Right lobe of liver (tissue), 6 donors: ENCODE data around the gene OR5AU1. TPM values are rescaled to one million over a fixed set of nuclear protein-coding genes. Genes with fewer than 3 reads are reported as not detected.

Experiments
- ATAC-seq, 4 donors: fragments of 200-7000 bp; cut with Tn5 transposase; one replicate each; pipeline ENCODE4 v1.9.1; 2020; ENCODE audit warnings: mild to moderate bottlenecking in 4 of 4, moderate library complexity in 4 of 4
- DNase-seq, 3 donors: peaks; one replicate each; pipeline ENCODE4 v3.0.0-alpha.2; 2020
- H3K27ac ChIP-seq, 3 donors: fragments of 200-600 bp; one replicate each; pipeline ENCODE4 v1.8.0; 2022
- H3K27me3 ChIP-seq, 2 donors: fragments of 200-600 bp; one replicate each; pipeline ENCODE4 v1.8.0; 2022
- H3K36me3 ChIP-seq, 4 donors: fragments of 200-600 bp; sonication (generic) in 1 of 4; one replicate each; pipeline versions ENCODE4 v1.5.1 to v1.8.0; 2017 to 2022; ENCODE audit warnings: control low read depth in 1 of 4
- H3K4me1 ChIP-seq, 4 donors: fragments of 200-600 bp; sonication (generic) in 1 of 4; one replicate each; pipeline versions ENCODE4 v1.5.1 to v1.8.0; 2017 to 2022; ENCODE audit warnings: control low read depth in 1 of 4
- H3K4me3 ChIP-seq, 3 donors: fragments of 200-600 bp; one replicate each; pipeline ENCODE4 v1.8.0; 2022
- H3K9me3 ChIP-seq, 4 donors: fragments of 200-600 bp; sonication (generic) in 1 of 4; one replicate each; pipeline versions ENCODE4 v1.5.1 to v1.8.0; 2017 to 2022; ENCODE audit warnings: control low read depth in 1 of 4
- POLR2A ChIP-seq: fragments of 450-650 bp; IDR thresholded peaks from one replicate; pipeline ENCODE4 v1.6.1; 2017; ENCODE audit warnings: antibody characterized with exemption, mild to moderate bottlenecking
- WGBS: methylation state at CpG from one replicate; pipeline ENCODE4 v1.1.6; 2018; ENCODE audit warnings: low coverage, low lambda C conversion rate; ENCODE audit not compliant: insufficient coverage; ENCODE audit errors: missing lambda C conversion rate; 5-methylcytosine and 5-hydroxymethylcytosine counted together
- intact Hi-C, 2 donors: fragments of 100-400 bp; cut with DNase I; formaldehyde crosslinking; loops; one replicate each; pipeline versions ENCODE4 v1.11.2 to v1.14.1; 2022
- total RNA-seq, 6 experiments: library from RNA; depleted of rRNA in 2 of 6; stranded (reverse); fragments of >200 nt in 2 of 6; fragmentation: NEBNext Ultra II Directional in 3 of 6; extraction: Animal tissue kit (Norgen Biotek cat#: 25700) in 3 of 6; gene quantifications; one replicate each; pipeline versions ENCODE4 v1.1.0 to v1.2.4, GENCODE V29; 2016 to 2023
- TF ChIP-seq, protein P1 (sequence below), 4 donors: fragments of 200-600 bp in 3 of 4; fragments of 450-650 bp in 1 of 4; IDR thresholded peaks; one replicate each; pipeline versions ENCODE4 v1.5.1 to v1.8.0; 2016 to 2022; ENCODE audit warnings: antibody characterized with exemption in 4 of 4, mild to moderate bottlenecking in 2 of 4
- donor health status: DM: no; HTN: yes; CAD: no.
- donor health status: DM: no; HTN: no; CAD: no.
- donor health status: DM: no; HTN: no; CAD: no.
- donor health status: DM: no; HTN: yes; CAD: no.
- donor health status: DM: no; HTN: yes; CAD: no.

The OR5AU1 gene
- total RNA-seq, 6 experiments from 2014 or later: not detected

DNA sequence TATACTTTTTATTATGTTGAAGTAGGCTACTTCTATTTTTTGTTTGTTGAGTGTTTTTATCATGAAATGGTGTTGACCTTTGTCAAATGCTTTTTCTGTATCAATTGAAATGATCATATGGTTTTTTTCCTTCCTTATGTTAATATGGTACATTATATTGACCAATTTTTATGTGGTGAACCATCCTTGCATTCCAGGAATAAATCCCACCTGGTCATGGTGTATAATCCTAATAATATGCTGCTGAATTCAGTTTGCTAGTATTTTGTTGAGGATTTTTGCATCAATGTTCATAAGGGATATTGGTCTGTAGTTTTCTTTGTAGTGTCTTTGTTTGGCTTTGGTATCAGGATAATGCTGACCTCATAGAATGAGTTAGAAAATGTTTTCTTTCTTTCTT, 10.4 kb downstream of the OR5AU1 start:
- intact Hi-C loops: no loop called here

GRCh38 chr14:21142357-21142756, 13.5 kb downstream of the OR5AU1 start:
- intact Hi-C loops: no loop called here
- 86% methylated on average over 1 of the region's 1 CpG for WGBS

More for the DNA sequence above, 10.4 kb downstream of the OR5AU1 start:
- Histone ChIP-seq H3K4me3 (no peak overlapping the region), H3K27me3 (no peaks in the 10 kb centered on the region), H3K36me3 (no peaks in the 10 kb centered on the region), H3K4me1 (no peaks in the 10 kb centered on the region), H3K27ac (no peak overlapping the region), H3K9me3 (peaks cover 0 to 3% (median 0%) of the 10 kb centered on the region in 4 donors)
- DNase-seq (no peak), ATAC-seq (no peak)
- TF ChIP-seq POLR2A: no peak
- TF ChIP-seq, protein P1, sequence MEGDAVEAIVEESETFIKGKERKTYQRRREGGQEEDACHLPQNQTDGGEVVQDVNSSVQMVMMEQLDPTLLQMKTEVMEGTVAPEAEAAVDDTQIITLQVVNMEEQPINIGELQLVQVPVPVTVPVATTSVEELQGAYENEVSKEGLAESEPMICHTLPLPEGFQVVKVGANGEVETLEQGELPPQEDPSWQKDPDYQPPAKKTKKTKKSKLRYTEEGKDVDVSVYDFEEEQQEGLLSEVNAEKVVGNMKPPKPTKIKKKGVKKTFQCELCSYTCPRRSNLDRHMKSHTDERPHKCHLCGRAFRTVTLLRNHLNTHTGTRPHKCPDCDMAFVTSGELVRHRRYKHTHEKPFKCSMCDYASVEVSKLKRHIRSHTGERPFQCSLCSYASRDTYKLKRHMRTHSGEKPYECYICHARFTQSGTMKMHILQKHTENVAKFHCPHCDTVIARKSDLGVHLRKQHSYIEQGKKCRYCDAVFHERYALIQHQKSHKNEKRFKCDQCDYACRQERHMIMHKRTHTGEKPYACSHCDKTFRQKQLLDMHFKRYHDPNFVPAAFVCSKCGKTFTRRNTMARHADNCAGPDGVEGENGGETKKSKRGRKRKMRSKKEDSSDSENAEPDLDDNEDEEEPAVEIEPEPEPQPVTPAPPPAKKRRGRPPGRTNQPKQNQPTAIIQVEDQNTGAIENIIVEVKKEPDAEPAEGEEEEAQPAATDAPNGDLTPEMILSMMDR (IDR thresholded peaks at IDR 0.05): no peak

GRCh38 chr14:21136024-21136423, 19.8 kb downstream of the OR5AU1 start:
- H3K27ac ChIP-seq: no peak overlapping the region
- peak in 1 of 4 donors; percentile 46 for ATAC-seq
- 5% methylated on average over 1 of the region's 1 CpG for WGBS

More at GRCh38 chr14:21142357-21142756, 13.5 kb downstream of the OR5AU1 start:
- no peak for DNase-seq
- ATAC-seq: no peak
- Histone ChIP-seq H3K27ac (no peak overlapping the region), H3K27me3 (no peaks in the 10 kb centered on the region), H3K36me3 (no peaks in the 10 kb centered on the region), H3K4me3 (no peak overlapping the region), H3K4me1 (no peaks in the 10 kb centered on the region), H3K9me3 (peaks cover 0 to 3% (median 0%) of the 10 kb centered on the region in 4 donors)
- TF ChIP-seq, protein P1 (IDR thresholded peaks at IDR 0.05): no peak
- no peak for TF ChIP-seq POLR2A

DNA sequence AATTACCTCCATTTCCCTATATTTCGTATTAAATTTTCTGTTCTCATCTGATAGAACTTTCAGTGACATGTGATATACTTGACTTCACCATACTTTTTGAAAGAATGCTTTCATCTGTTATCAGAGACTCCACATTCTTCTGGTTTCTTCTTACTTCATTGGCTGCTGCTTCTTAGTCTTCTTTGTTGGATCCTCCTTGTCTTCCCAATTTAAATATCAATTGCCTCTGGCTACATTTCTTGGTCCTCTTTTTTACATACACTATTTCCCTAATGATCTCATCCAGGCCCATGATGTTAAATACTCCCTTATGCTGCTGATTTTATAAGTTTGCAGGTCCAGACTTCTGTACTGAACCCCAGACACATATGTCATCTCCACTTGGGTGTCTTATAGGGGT, 22.0 kb downstream of the OR5AU1 start:
- DNase-seq: no peak
- intact Hi-C loops: no loop called here
- no peaks in the 10 kb centered on the region for H3K9me3 ChIP-seq
- TF ChIP-seq POLR2A: no peak
- TF ChIP-seq, protein P1 (IDR thresholded peaks at IDR 0.05): no peak
- no peaks in the 10 kb centered on the region for H3K27me3 ChIP-seq
- ATAC-seq: no peak
- H3K4me1 ChIP-seq: no peaks in the 10 kb centered on the region
- no peak overlapping the region for H3K27ac ChIP-seq
- no peak overlapping the region for H3K4me3 ChIP-seq
- H3K36me3 ChIP-seq: no peaks in the 10 kb centered on the region
- WGBS: 42% methylated on average over 1 of the region's 1 CpG

More at GRCh38 chr14:21136024-21136423, 19.8 kb downstream of the OR5AU1 start:
- Histone ChIP-seq H3K4me1 (no peaks in the 10 kb centered on the region), H3K4me3 (no peak overlapping the region), H3K9me3 (no peaks in the 10 kb centered on the region), H3K27me3 (no peaks in the 10 kb centered on the region), H3K36me3 (no peaks in the 10 kb centered on the region)
- TF ChIP-seq POLR2A: no peak
- TF ChIP-seq, protein P1 (IDR thresholded peaks at IDR 0.05): peak; percentile 49 to 67 (median 62)
- intact Hi-C loops: no loop called here
- no peak for DNase-seq

GRCh38 chr14:21123429-21123828, 32.4 kb downstream of the OR5AU1 start:
- H3K4me1 ChIP-seq: no peaks in the 10 kb centered on the region
- no peaks in the 10 kb centered on the region for H3K27me3 ChIP-seq
- H3K36me3 ChIP-seq: no peaks in the 10 kb centered on the region
- intact Hi-C loops: no loop called here
- DNase-seq: no peak
- no peak overlapping the region for H3K27ac ChIP-seq
- TF ChIP-seq POLR2A: no peak
- TF ChIP-seq, protein P1 (IDR thresholded peaks at IDR 0.05): no peak
- no peaks in the 10 kb centered on the region for H3K9me3 ChIP-seq
- no peak for ATAC-seq
- no CpG with 5 or more reads among the region's 1 CpG for WGBS
- no peak overlapping the region for H3K4me3 ChIP-seq
